Articular chondrocyte of knee joint (primary cell): ENCODE data around the gene ADGRE3. TPM values are rescaled to one million over a fixed set of nuclear protein-coding genes. Genes with fewer than 3 reads are reported as not detected.

Experiments used
- small RNA-seq: library from RNA; depleted of rRNA; stranded (forward); fragments of <200 nt; gene quantifications from one replicate; pipeline ENCODE3, GENCODE V24; 2012
- total RNA-seq: library from RNA; depleted of rRNA; stranded (reverse); fragments of >200 nt; gene quantifications from 2 replicates; pipeline ENCODE4 v1.2.3, GENCODE V29; 2012

Gene ADGRE3, protein sequence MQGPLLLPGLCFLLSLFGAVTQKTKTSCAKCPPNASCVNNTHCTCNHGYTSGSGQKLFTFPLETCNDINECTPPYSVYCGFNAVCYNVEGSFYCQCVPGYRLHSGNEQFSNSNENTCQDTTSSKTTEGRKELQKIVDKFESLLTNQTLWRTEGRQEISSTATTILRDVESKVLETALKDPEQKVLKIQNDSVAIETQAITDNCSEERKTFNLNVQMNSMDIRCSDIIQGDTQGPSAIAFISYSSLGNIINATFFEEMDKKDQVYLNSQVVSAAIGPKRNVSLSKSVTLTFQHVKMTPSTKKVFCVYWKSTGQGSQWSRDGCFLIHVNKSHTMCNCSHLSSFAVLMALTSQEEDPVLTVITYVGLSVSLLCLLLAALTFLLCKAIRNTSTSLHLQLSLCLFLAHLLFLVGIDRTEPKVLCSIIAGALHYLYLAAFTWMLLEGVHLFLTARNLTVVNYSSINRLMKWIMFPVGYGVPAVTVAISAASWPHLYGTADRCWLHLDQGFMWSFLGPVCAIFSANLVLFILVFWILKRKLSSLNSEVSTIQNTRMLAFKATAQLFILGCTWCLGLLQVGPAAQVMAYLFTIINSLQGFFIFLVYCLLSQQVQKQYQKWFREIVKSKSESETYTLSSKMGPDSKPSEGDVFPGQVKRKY
- not detected in 2 replicates for total RNA-seq

DNA sequence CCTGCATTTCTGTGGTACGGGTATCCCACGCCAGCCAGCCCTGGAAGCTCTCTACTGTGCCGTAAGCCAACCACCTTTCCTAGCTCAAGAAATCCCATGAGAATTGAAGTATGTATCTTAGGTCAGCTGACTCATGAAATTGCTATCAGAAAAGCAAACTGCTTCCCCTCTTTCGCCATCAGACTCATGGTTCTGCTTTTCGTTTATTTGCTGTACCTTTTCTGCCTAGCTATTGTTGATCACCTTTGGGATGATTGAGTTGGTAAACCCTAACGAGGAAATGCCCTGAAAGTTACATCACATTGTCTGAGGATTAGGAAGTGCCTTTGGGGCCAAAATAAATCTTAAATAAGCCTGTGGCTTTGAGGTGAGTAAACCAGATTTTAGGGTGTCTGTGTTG, at the start of gene ADGRE3:
Gene ADGRE3, minus strand, starts transcription at position 81 of the 400 bp plus-strand sequence. Its CDS starts 74 bp downstream, at position 7.

DNA sequence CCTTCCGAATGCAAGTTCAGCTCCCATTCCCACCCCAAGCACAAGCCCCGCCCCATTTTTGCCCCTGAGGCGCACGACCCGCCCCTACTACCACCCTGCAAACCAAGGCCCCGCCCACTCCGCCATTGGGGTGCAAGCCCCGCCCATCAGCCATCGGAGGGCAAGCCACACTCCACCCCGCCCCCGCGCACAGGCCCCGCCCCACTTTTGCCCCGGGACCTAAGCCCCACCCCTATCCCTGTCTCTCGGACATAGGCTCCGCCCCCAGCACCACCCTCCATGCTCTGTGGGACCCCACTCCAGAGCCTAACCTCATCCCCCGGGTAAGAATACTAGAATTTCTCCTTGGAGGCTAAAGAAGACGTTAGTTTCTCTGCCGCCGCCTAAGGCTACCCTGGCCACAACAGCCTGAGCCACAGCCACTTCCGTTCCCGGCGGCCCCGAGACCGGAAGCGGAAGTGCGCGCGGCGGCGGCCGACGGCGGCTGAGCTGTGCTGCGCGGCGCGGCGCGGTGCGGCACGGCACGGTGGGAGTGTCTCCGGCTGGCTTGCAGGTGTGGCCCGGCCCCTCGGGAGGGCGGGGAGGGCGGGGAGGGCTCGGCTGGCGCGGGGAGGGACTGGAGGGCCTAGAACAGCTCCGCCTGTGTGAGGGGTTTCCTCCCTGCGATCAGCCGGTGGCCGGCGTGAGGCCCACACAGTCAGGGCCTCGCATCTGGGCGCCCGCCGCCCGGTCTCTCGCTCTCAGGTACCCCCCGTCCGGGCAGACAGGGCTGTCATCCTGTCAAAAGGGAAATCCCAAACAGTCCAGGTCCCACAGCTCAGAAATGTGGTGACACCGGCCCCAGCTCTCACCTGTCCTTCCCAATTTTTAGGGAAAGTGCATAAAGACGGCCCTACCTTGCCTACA, 15.2 kb upstream of the ADGRE3 start, which contains the start of gene ZNF333:
Gene ZNF333, plus strand, starts transcription at position 451 of the 906 bp plus-strand sequence. CDS start 3,444 bp downstream, outside the sequence.

DNA sequence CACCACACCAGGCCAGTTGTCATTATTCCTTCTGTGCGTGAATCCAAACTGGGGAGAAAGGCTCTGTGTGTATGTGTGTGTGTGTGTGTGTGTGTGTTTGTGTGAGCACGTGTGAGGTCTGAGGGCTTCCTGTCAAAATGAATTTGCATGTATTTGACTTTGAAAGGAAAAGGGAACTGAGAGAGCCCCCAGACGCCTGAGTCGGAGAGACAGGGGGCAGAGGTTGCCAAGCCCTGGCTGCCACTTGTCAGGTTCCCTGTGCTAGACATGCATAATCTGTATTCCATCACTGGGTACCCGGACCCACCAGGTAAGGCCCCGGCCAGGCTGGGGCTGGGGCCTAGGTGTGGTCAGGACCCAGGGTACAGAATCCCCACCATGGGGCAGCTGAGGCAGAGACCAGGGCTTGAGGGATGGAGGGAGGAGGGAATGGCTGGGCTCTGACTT, 91.7 kb downstream of the ADGRE3 start, which contains the start of gene CLEC17A:
Gene CLEC17A, plus strand, starts transcription at position 191 of the 447 bp plus-strand sequence. Its CDS starts 77 bp downstream, at position 268.

DNA sequence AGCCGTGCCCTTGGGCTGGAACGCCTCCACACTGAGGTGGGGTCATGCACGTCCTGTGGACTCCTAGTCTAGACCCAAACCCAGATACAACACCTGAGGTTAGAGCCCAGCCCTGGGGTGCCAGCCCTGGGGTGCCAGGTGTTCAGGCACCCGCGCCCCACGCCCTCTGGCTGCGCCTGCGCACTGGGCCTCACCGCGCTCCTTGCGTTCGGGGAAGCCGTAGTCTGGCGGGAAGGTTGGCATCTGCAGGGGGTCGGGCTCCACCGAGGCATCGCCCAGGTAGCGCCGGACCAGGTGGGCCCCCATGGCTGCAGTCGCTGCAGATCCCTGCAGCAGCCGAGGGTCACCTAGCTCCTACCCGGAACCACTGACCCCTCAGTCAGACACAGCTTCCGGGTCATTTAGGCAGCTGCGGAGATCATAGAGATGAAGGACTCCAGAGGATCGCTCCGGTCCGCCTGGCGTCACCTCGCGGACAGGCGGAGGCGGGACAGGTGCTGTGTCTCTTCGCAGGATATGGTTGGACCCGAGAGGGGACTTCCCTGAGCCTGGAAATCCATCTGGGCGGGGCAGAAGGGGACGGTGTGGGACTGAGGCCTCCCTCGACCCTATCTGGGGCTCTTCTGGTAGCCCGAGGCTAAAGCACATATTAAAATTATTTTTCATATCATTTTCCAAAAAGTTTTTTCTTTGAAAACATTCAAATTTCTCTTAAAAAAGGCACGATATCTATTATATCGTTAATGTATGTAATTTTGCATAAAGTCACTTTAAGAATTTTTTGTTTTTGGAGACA, 102.8 kb downstream of the ADGRE3 start, which contains the start of gene NDUFB7:
Gene NDUFB7, minus strand, starts transcription at position 372 of the 796 bp plus-strand sequence. Its CDS starts 66 bp downstream, at position 306.

Small RNAs within 50 kb of the gene (small RNA-seq; reads per million reads assigned to genes)
- gene AC022149.2 (not detected), gene RN7SL842P (not detected)

Other genes with a start within 250 kb of the ADGRE3 start
- 87.1 and 99.3 TPM in 2 replicates for gene PKN1, start 241.5 kb downstream of the ADGRE3 start, total RNA-seq
- gene PTGER1, start 199.5 kb downstream of the ADGRE3 start, total RNA-seq, result 0.86 and 0.91 TPM in 2 replicates
- 72.9 and 75.1 TPM in 2 replicates for gene GIPC1, start 178.7 kb downstream of the ADGRE3 start, total RNA-seq
- gene DNAJB1, start 156.4 kb downstream of the ADGRE3 start, total RNA-seq, result 60.6 and 83.7 TPM in 2 replicates
- gene TECR, start 145.2 kb downstream of the ADGRE3 start, total RNA-seq, result 47.0 and 61.5 TPM in 2 replicates
- gene NDUFB7, start 102.8 kb downstream of the ADGRE3 start, total RNA-seq, result 147 and 171 TPM in 2 replicates
- gene CLEC17A, start 91.8 kb downstream of the ADGRE3 start, total RNA-seq, result under 0.01 TPM in 1 of 2 replicates, not detected in the other
- 17.3 and 21.8 TPM in 2 replicates for gene ZNF333, start 15.2 kb upstream of the ADGRE3 start, total RNA-seq
- 0.11 TPM in 1 of 2 replicates, not detected in the other for gene ADGRE2, start 103.7 kb upstream of the ADGRE3 start, total RNA-seq
- not detected in 2 replicates for gene OR7A5, start 160.3 kb upstream of the ADGRE3 start, total RNA-seq
- not detected in 2 replicates for gene OR7C1, start 160.3 kb upstream of the ADGRE3 start, total RNA-seq
- not detected in 2 replicates for gene OR7A10, start 174.1 kb upstream of the ADGRE3 start, total RNA-seq
- not detected in 2 replicates for gene OR7A17, start 211.3 kb upstream of the ADGRE3 start, total RNA-seq